GM21447 (cell line): ENCODE measurements around the gene SPATA1.
A peak's percentile ranks its signal among the peaks of the same experiment; 100 is the strongest.
"Not testable (repeated sequence)": the region's sequence is repeated elsewhere in the genome, so short reads cannot be mapped to it uniquely, and the experiment has no call there.

Source experiments
- ATAC-seq: cut with Tn5 transposase; IDR thresholded peaks from one replicate; pipeline ENCODE4 v1.9.1; 2021; ENCODE audit not compliant: unreplicated experiment

The SPATA1 gene

GRCh38 chr1:84585803-84586202, 79.6 kb downstream of the SPATA1 start:
- ATAC-seq, result no peak

DNA sequence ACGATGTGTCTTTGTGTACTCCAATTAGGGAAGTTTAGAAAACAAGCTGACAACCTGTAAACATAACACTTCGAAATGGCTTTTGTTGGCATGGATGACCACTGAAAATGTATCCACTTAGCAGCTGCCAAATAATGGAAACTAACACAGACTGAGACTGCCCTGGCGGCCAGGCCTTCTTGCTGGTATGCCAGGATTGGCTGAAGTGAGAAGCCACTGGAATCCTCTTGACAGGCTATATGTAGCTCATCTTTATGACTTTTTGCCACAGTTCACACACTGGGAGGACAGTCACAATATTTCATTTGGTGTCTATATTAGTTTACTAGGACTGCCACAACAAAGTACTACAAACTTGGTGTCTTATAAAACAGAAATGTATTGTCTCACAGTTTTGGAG, 80.9 kb downstream of the SPATA1 start:
- ATAC-seq, result no peak

- ATAC-seq, result not testable (repeated sequence)
Measured at GRCh38 chr1:84594959-84595358, 88.8 kb downstream of the SPATA1 start.

DNA sequence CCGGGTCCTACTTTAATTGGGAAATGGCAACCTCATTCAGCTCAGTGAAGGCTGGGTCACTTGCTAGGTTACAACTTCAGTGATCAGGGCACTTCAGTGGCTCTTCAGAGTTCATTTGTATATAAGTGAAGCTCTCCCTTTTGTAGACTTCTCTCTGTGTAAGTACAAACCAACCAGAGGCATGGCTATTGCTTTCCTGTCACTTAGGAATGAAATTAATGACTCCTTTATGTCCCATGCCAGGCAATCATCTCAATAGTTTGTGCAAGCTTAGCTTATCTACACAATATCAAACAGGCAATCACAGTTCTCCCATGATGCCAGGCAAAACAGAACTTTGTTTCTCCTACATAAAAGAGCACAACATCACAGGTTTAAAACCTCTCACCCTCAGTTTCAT, 90.8 kb downstream of the SPATA1 start:
- ATAC-seq, result no peak

DNA sequence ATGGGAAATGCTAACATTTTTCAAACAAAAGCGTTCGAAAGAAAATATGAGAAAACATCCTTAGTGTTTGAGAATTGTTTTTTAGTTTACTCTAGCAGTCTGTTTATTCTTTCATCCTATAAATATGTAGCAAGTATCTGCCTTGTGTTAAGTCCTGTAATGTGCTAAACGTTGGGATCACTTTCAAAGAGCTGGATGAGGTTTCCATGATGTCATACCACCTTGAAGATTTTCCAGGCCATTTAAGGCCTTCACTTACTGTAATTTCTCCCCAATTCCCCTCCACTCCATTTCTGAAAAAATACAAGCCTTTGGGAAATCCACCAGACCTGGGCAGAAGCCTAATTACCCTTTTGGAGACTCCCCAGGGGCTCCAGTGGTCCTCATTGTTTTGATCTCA, 92.2 kb downstream of the SPATA1 start:
- ATAC-seq, result no peak

- ATAC-seq, result peak; percentile 87
Measured at GRCh38 chr1:84598846-84599741, 92.9 kb downstream of the SPATA1 start.

GRCh38 chr1:84600796-84601195, 94.6 kb downstream of the SPATA1 start:
- ATAC-seq, result no peak

- ATAC-seq, result no peak
Measured at GRCh38 chr1:84603223-84603622, 97.0 kb downstream of the SPATA1 start.

- no peak for ATAC-seq
Measured at GRCh38 chr1:84603941-84604830, 98.0 kb downstream of the SPATA1 start.

- ATAC-seq, result no peak
Measured at GRCh38 chr1:84605157-84605556, 99.0 kb downstream of the SPATA1 start.

DNA sequence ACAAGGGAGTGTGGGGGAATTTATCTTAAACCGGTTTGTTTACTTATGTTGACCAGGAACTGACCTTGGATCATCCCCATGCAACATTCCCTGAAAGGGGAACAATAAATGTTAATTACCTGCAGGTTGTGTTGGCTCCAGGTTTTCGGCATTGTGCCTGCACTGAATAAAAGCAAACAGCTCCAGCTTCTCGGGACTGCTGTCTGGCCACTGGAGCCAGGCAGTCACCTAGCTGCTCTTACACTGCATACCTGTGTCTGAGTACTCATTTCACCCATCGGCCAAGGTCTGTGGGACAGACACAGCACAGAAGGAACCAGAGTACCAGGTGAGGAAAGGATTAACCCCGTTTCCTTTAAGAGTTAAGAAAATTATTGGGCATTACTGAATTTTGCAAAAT, 100.8 kb downstream of the SPATA1 start:
- no peak for ATAC-seq

GRCh38 chr1:84611091-84611490, 104.9 kb downstream of the SPATA1 start:
- no peak for ATAC-seq

DNA sequence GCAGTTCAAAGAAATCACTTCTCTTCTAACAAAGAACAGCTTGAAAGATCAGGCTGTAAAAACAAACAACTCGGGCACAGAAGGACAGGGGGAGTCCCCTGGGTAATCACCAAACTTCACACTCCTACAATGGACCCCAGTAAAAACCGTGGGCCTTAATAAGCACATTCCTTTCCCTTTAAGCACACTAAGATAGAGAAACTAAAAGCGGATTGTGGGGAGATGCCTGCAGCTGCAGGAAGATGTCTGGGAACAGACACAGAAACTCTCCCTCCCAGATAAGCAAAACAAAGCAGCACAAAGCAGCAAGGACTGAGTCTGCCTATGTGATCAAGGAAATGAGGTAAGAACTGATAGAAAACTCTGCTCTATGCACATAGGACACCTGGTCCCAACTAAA, 105.6 kb downstream of the SPATA1 start:
- no peak for ATAC-seq

GRCh38 chr1:84613026-84613425, 106.8 kb downstream of the SPATA1 start:
- no peak for ATAC-seq

GRCh38 chr1:84613887-84614286, 107.7 kb downstream of the SPATA1 start:
- no peak for ATAC-seq

DNA sequence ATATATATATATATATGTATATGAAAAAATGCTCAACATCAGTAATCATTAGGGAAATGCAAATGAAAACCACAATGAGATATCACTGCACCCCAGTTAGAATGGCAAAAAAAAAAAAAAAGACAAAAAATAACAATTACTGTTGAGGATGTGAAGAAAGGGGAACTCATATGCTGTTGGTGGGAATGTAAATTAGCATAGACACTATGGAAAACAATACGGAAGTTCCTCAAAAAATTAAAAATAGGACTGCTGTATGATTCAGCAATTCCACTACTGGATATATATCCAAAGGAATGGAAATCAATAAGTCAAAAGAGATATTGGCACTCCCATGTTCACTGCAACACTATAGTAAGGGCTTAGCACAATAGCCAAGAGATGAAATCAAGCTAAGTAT, 109.6 kb downstream of the SPATA1 start:
- no peak for ATAC-seq
